ENCODE measurements around the gene FBXL17. TPM values are rescaled to one million over a fixed set of nuclear protein-coding genes. Genes with fewer than 3 reads are reported as not detected.

The FBXL17 gene
- total RNA-seq, 2 donors from 2014 or later, result 24.8 to 58.2 TPM

GRCh38 chr5:108046955-108047670, 334.8 kb downstream of the FBXL17 start:
- ATAC-seq (ENCODE audit: insufficient number of reproducible peaks, low FRiP score, low read depth) (no peak), DNase-seq (ENCODE audit: low spot score) (no peak)
- H3K9me3 ChIP-seq, result peaks cover 11% of the 10 kb centered on the region
- no peaks in the 10 kb centered on the region for H3K36me3 ChIP-seq
- no peaks in the 10 kb centered on the region for H3K4me1 ChIP-seq (ENCODE audit: control insufficient read depth in 1 of 2, low read depth in 2 of 2)
- no peak overlapping the region for H3K27ac ChIP-seq
- H3K4me3 ChIP-seq, result no peak overlapping the region
- no peak for TF ChIP-seq CTCF (IDR thresholded peaks at IDR 0.05)
- H3K27me3 ChIP-seq (replicated peaks; ENCODE audit: insufficient read depth), result no peaks in the 10 kb centered on the region

- no peak for TF ChIP-seq CTCF (IDR thresholded peaks at IDR 0.05)
- no peak for DNase-seq (ENCODE audit: low spot score)
- H3K4me1 ChIP-seq (ENCODE audit: control insufficient read depth in 1 of 2, low read depth in 2 of 2), result no peaks in the 10 kb centered on the region
- H3K27ac ChIP-seq, result no peak overlapping the region
- H3K4me3 ChIP-seq, result no peak overlapping the region
- no peaks in the 10 kb centered on the region for H3K27me3 ChIP-seq (replicated peaks; ENCODE audit: insufficient read depth)
- ATAC-seq (ENCODE audit: insufficient number of reproducible peaks, low FRiP score, low read depth), result no peak
- H3K9me3 ChIP-seq, result no peaks in the 10 kb centered on the region
- H3K36me3 ChIP-seq, result no peaks in the 10 kb centered on the region
Observed at GRCh38 chr5:108036482-108036881, 345.4 kb downstream of the FBXL17 start.

GRCh38 chr5:108028883-108029282, 353.0 kb downstream of the FBXL17 start:
- Histone ChIP-seq H3K9me3 (no peaks in the 10 kb centered on the region), H3K27me3 (replicated peaks; ENCODE audit: insufficient read depth) (no peaks in the 10 kb centered on the region), H3K4me3 (no peak overlapping the region), H3K4me1 (ENCODE audit: control insufficient read depth in 1 of 2, low read depth in 2 of 2) (no peaks in the 10 kb centered on the region), H3K36me3 (no peaks in the 10 kb centered on the region), H3K27ac (no peak overlapping the region)
- no peak for TF ChIP-seq CTCF (IDR thresholded peaks at IDR 0.05)
- ATAC-seq (ENCODE audit: insufficient number of reproducible peaks, low FRiP score, low read depth) (no peak), DNase-seq (ENCODE audit: low spot score) (no peak)

- no peaks in the 10 kb centered on the region for H3K9me3 ChIP-seq
- no peaks in the 10 kb centered on the region for H3K36me3 ChIP-seq
- no peaks in the 10 kb centered on the region for H3K4me1 ChIP-seq (ENCODE audit: control insufficient read depth in 1 of 2, low read depth in 2 of 2)
- no peak overlapping the region for H3K4me3 ChIP-seq
- TF ChIP-seq CTCF (IDR thresholded peaks at IDR 0.05), result no peak
- no peak overlapping the region for H3K27ac ChIP-seq
- DNase-seq (ENCODE audit: low spot score), result no peak
- no peaks in the 10 kb centered on the region for H3K27me3 ChIP-seq (replicated peaks; ENCODE audit: insufficient read depth)
- no peak for ATAC-seq (ENCODE audit: insufficient number of reproducible peaks, low FRiP score, low read depth)
Observed at GRCh38 chr5:108028412-108028811, 353.5 kb downstream of the FBXL17 start.

GRCh38 chr5:108025957-108026356, 355.9 kb downstream of the FBXL17 start:
- no peak for DNase-seq (ENCODE audit: low spot score)
- Histone ChIP-seq H3K36me3 (no peaks in the 10 kb centered on the region), H3K4me1 (ENCODE audit: control insufficient read depth in 1 of 2, low read depth in 2 of 2) (no peaks in the 10 kb centered on the region), H3K9me3 (no peaks in the 10 kb centered on the region), H3K4me3 (no peak overlapping the region), H3K27me3 (replicated peaks; ENCODE audit: insufficient read depth) (no peaks in the 10 kb centered on the region), H3K27ac (no peak overlapping the region)
- no peak for TF ChIP-seq CTCF (IDR thresholded peaks at IDR 0.05)
- no peak for ATAC-seq (ENCODE audit: insufficient number of reproducible peaks, low FRiP score, low read depth)
